ENCODE results near the gene PITRM1.

DNA sequence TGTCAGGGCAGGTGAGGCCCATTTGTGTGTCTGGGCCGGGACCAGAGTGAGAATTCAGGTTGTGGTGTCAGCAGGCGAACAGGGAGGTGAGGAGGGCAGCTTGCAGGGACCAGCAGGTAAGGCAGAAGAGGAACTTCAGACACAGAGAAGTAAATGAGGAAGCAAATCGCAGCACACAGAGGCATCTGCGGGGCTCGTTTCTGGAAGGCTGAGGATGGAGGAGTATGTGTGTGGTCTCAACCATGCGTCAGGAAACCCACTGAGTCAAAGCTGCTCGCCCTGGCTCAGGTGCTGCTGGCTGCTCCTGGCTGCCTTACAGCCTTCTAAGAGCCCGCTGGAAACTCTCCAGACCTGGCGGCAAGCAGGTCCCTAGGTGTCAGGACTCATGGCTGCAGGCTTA is 26.9 kb upstream of the PITRM1 start:
- TF ChIP-seq, protein P1, sequence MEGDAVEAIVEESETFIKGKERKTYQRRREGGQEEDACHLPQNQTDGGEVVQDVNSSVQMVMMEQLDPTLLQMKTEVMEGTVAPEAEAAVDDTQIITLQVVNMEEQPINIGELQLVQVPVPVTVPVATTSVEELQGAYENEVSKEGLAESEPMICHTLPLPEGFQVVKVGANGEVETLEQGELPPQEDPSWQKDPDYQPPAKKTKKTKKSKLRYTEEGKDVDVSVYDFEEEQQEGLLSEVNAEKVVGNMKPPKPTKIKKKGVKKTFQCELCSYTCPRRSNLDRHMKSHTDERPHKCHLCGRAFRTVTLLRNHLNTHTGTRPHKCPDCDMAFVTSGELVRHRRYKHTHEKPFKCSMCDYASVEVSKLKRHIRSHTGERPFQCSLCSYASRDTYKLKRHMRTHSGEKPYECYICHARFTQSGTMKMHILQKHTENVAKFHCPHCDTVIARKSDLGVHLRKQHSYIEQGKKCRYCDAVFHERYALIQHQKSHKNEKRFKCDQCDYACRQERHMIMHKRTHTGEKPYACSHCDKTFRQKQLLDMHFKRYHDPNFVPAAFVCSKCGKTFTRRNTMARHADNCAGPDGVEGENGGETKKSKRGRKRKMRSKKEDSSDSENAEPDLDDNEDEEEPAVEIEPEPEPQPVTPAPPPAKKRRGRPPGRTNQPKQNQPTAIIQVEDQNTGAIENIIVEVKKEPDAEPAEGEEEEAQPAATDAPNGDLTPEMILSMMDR (IDR thresholded peaks at IDR 0.05; ENCODE audit: poor library complexity): no peak
- no peak for TF ChIP-seq EZH2 (IDR thresholded peaks at IDR 0.05; ENCODE audit: borderline replicate concordance)

Measured in hepatocyte (in vitro differentiated cells).